ENCODE measurements around the gene GPR179. TPM values are rescaled to one million over a fixed set of nuclear protein-coding genes. Genes with fewer than 3 reads are reported as not detected.
A peak's percentile ranks its signal among the peaks of the same experiment; 100 is the strongest.

GPR179 gene
- total RNA-seq, 1 donor from 2014 or later: 0.14 TPM

GRCh38 chr17:38329284-38329683 is 14.5 kb downstream of the GPR179 start:
- Mint-ChIP-seq H3K27ac (no peak overlapping the region), H3K27me3 (peaks cover 11% of the 10 kb centered on the region), H3K4me1 (ENCODE audit: unreplicated experiment) (peaks cover 9% of the 10 kb centered on the region), H3K4me3 (no peak overlapping the region), H3K9me3 (no peaks in the 10 kb centered on the region), H3K36me3 (no peaks in the 10 kb centered on the region)
- no peak for TF ChIP-seq CTCF (conservative IDR thresholded peaks at IDR 0.05)
- no peak for DNase-seq (ENCODE audit: extremely low spot score, unreplicated experiment)

GRCh38 chr17:38328620-38329019 is 15.1 kb downstream of the GPR179 start:
- no peak for TF ChIP-seq CTCF (conservative IDR thresholded peaks at IDR 0.05)
- Mint-ChIP-seq H3K9me3 (no peaks in the 10 kb centered on the region), H3K4me3 (no peak overlapping the region), H3K36me3 (no peaks in the 10 kb centered on the region), H3K27me3 (peaks cover 6% of the 10 kb centered on the region), H3K4me1 (ENCODE audit: unreplicated experiment) (peaks cover 13% of the 10 kb centered on the region), H3K27ac (no peak overlapping the region)
- no peak for DNase-seq (ENCODE audit: extremely low spot score, unreplicated experiment)

- H3K9me3 Mint-ChIP-seq: no peaks in the 10 kb centered on the region
- peaks cover 4% of the 10 kb centered on the region for H3K27me3 Mint-ChIP-seq
- TF ChIP-seq CTCF (conservative IDR thresholded peaks at IDR 0.05): no peak
- H3K4me3 Mint-ChIP-seq: no peak overlapping the region
- peaks cover 13% of the 10 kb centered on the region for H3K4me1 Mint-ChIP-seq (ENCODE audit: unreplicated experiment)
- DNase-seq (ENCODE audit: extremely low spot score, unreplicated experiment): no peak
- H3K27ac Mint-ChIP-seq: no peak overlapping the region
- no peaks in the 10 kb centered on the region for H3K36me3 Mint-ChIP-seq
Measured at GRCh38 chr17:38327936-38328335, 15.8 kb downstream of the GPR179 start.

GRCh38 chr17:38326996-38327792 is 16.6 kb downstream of the GPR179 start:
- no peaks in the 10 kb centered on the region for H3K9me3 Mint-ChIP-seq
- DNase-seq (ENCODE audit: extremely low spot score, unreplicated experiment): no peak
- H3K4me3 Mint-ChIP-seq: no peak overlapping the region
- peaks cover 4% of the 10 kb centered on the region for H3K27me3 Mint-ChIP-seq
- H3K4me1 Mint-ChIP-seq (ENCODE audit: unreplicated experiment): peaks cover 13% of the 10 kb centered on the region
- H3K36me3 Mint-ChIP-seq: peaks cover 4% of the 10 kb centered on the region
- no peak for TF ChIP-seq CTCF (conservative IDR thresholded peaks at IDR 0.05)
- no peak overlapping the region for H3K27ac Mint-ChIP-seq

- no peak for DNase-seq (ENCODE audit: extremely low spot score, unreplicated experiment)
- Mint-ChIP-seq H3K27ac (peak overlapping the region; percentile 71), H3K4me3 (peak overlapping the region; percentile 46), H3K9me3 (no peaks in the 10 kb centered on the region), H3K27me3 (peaks cover 4% of the 10 kb centered on the region), H3K4me1 (ENCODE audit: unreplicated experiment) (peaks cover 13% of the 10 kb centered on the region), H3K36me3 (peaks cover 11% of the 10 kb centered on the region)
- TF ChIP-seq CTCF (conservative IDR thresholded peaks at IDR 0.05): no peak
Measured at GRCh38 chr17:38325221-38325851, 18.4 kb downstream of the GPR179 start.

All from type B pancreatic cell (in vitro differentiated cells).